ENCODE data around the gene COMP.

The COMP gene

GRCh38 chr19:18768997-18769891 lies 21.9 kb downstream of the COMP start:
- DNase-seq, result no peak

- no peak for DNase-seq
These were observed 22.9 kb downstream of the COMP start for GRCh38 chr19:18768046-18768771.

GRCh38 chr19:18765224-18765623 lies 25.9 kb downstream of the COMP start:
- DNase-seq, result peak; percentile 56

GRCh38 chr19:18764591-18765051 lies 26.5 kb downstream of the COMP start:
- DNase-seq, result no peak

GRCh38 chr19:18763674-18764590 lies 27.2 kb downstream of the COMP start:
- peak; percentile 30 for DNase-seq

GRCh38 chr19:18762125-18763023 lies 28.7 kb downstream of the COMP start:
- peak; percentile 96 for DNase-seq

- peak; percentile 17 for DNase-seq
These were observed 29.5 kb downstream of the COMP start for GRCh38 chr19:18761531-18762110.

GRCh38 chr19:18760440-18761383 lies 30.4 kb downstream of the COMP start:
- no peak for DNase-seq

GRCh38 chr19:18759995-18760426 lies 31.1 kb downstream of the COMP start:
- no peak for DNase-seq

- no peak for DNase-seq
These were observed 31.7 kb downstream of the COMP start for GRCh38 chr19:18759304-18759994.

GRCh38 chr19:18756896-18757295 lies 34.2 kb downstream of the COMP start:
- peak; percentile 56 for DNase-seq

GRCh38 chr19:18754501-18754900 lies 36.6 kb downstream of the COMP start:
- DNase-seq, result no peak

- DNase-seq, result no peak
These were observed 39.5 kb downstream of the COMP start for GRCh38 chr19:18751571-18751970.

GRCh38 chr19:18750295-18750970 lies 40.7 kb downstream of the COMP start:
- DNase-seq, result no peak

- DNase-seq, result no peak
These were observed 41.5 kb downstream of the COMP start for GRCh38 chr19:18749362-18750231.

GRCh38 chr19:18746401-18747325 lies 44.4 kb downstream of the COMP start:
- DNase-seq, result no peak

- DNase-seq, result no peak
These were observed 45.2 kb downstream of the COMP start for GRCh38 chr19:18745931-18746330.

Data from DMS79 treated with DMSO at 0.1 percent for 48 hours (cell line).